B cell (primary cell): ENCODE results near the gene ALMS1. TPM values are rescaled to one million over a fixed set of nuclear protein-coding genes. Genes with fewer than 3 reads are reported as not detected.

ENCODE experiments used
- ATAC-seq: fragments of 200-7000 bp; cut with Tn5 transposase; one replicate; pipeline ENCODE4 v1.10.0; 2021; ENCODE audit warnings: low read depth, mild to moderate bottlenecking, moderate number of reproducible peaks, moderate library complexity
- CTCF ChIA-PET: fragments of 350-600 bp; sonication (Branson Sonifier 250); formaldehyde crosslinking; loops from one replicate; lab custom pipeline; 2021; ENCODE audit warnings: antibody characterized with exemption, inconsistent platforms; lab: Charles Lee
- POLR2A ChIA-PET: fragments of 350-600 bp; sonication (Branson Sonifier 250); formaldehyde crosslinking; loops from one replicate; lab custom pipeline; 2021; ENCODE audit warnings: antibody characterized with exemption; lab: Charles Lee
- DNase-seq: peaks from one replicate; pipeline ENCODE4 v3.0.0; 2013
- H2AFZ ChIP-seq: 2 replicates; pipeline ENCODE4 v1.6.1; 2012; ENCODE audit warnings: mild to moderate bottlenecking, low read depth, low read length; ENCODE audit not compliant: insufficient read depth, poor library complexity, severe bottlenecking
- H3K27ac ChIP-seq, 2 donors: 1 replicate in 1 of 2; 2 replicates in 1 of 2; pipeline ENCODE4 v1.5.1; 2012 to 2013; ENCODE audit warnings: low read length in 2 of 2, mild to moderate bottlenecking in 2 of 2, moderate library complexity in 1 of 2
- H3K27me3 ChIP-seq, 4 experiments: fragments of 200-600 bp in 1 of 4; sonication (generic) in 1 of 4; replicated peaks in 1 of 4; 1 replicate in 2 of 4; 2 replicates in 2 of 4; pipeline versions ENCODE4 v1.6.1 to v1.7.0; 2013 to 2016; ENCODE audit warnings: low read length in 3 of 4, mild to moderate bottlenecking in 2 of 4, mixed read lengths in 1 of 4, moderate library complexity in 1 of 4; ENCODE audit not compliant: insufficient read depth in 4 of 4, control insufficient read depth in 3 of 4; ENCODE audit errors: control extremely low read depth in 1 of 4
- H3K36me3 ChIP-seq, 2 experiments: replicated peaks in 1 of 2; 1 replicate in 1 of 2; 2 replicates in 1 of 2; pipeline versions ENCODE4 v1.6.1 to v1.7.1; 2013; ENCODE audit warnings: low read length in 1 of 2; ENCODE audit not compliant: insufficient read depth in 2 of 2, control insufficient read depth in 1 of 2; ENCODE audit errors: control extremely low read depth in 1 of 2, extremely low read depth in 1 of 2
- H3K4me1 ChIP-seq, 2 donors: fragments of 200-600 bp in 1 of 2; sonication (generic) in 1 of 2; 1 replicate in 1 of 2; 2 replicates in 1 of 2; pipeline versions ENCODE4 v1.5.1 to v1.6.1; 2013 to 2017; ENCODE audit warnings: low read length in 2 of 2; ENCODE audit not compliant: control insufficient read depth in 2 of 2, insufficient read depth in 2 of 2
- H3K4me2 ChIP-seq: replicated peaks from 2 replicates; pipeline ENCODE3; 2012; ENCODE audit warnings: mild to moderate bottlenecking, low read depth, low read length; ENCODE audit not compliant: poor library complexity, severe bottlenecking
- H3K4me3 ChIP-seq, 5 experiments: fragments of 200-600 bp in 1 of 5; sonication (generic) in 1 of 5; 1 replicate in 3 of 5; 2 replicates in 2 of 5; pipeline versions ENCODE4 v1.5.1 to v1.7.0; 2011 to 2016; ENCODE audit warnings: low read length in 4 of 5, mild to moderate bottlenecking in 4 of 5, low read depth in 2 of 5, control low read depth in 1 of 5, moderate library complexity in 1 of 5; ENCODE audit not compliant: insufficient read depth in 1 of 5; ENCODE audit errors: control extremely low read depth in 1 of 5, extremely low read depth in 1 of 5
- H3K79me2 ChIP-seq: fragments of 200-600 bp; sonication (generic); one replicate; pipeline ENCODE4 v1.6.0; 2016; ENCODE audit warnings: low read length; ENCODE audit not compliant: control insufficient read depth, insufficient read depth
- H3K9ac ChIP-seq: fragments of 200-600 bp; sonication (generic); 2 replicates; pipeline ENCODE4 v1.6.1; 2017; ENCODE audit warnings: mild to moderate bottlenecking, low read length, moderate library complexity
- H3K9me3 ChIP-seq, 3 donors: one replicate each; pipeline versions ENCODE4 v1.6.1 to v1.7.1; 2013; ENCODE audit warnings: low read length in 2 of 3; ENCODE audit not compliant: control insufficient read depth in 2 of 3, insufficient read depth in 1 of 3; ENCODE audit errors: control extremely low read depth in 1 of 3
- H4K20me1 ChIP-seq: 2 replicates; pipeline ENCODE4 v1.6.0; 2012; ENCODE audit warnings: mild to moderate bottlenecking, low read length; ENCODE audit not compliant: insufficient read depth, control insufficient read depth, poor library complexity, severe bottlenecking
- H3K27ac Mint-ChIP-seq: one replicate; pipeline ENCODE4 v1.8.0; 2021; ENCODE audit warnings: mixed read lengths
- H3K27me3 Mint-ChIP-seq: one replicate; pipeline ENCODE4 v1.8.0; 2021; ENCODE audit warnings: mixed read lengths
- H3K4me1 Mint-ChIP-seq: one replicate; pipeline ENCODE4 v1.8.0; 2021; ENCODE audit warnings: mixed read lengths
- H3K4me3 Mint-ChIP-seq: one replicate; pipeline ENCODE4 v1.8.0; 2021; ENCODE audit warnings: mixed read lengths
- H3K9me3 Mint-ChIP-seq: one replicate; pipeline ENCODE4 v1.8.0; 2022; ENCODE audit warnings: mixed read lengths; ENCODE audit not compliant: insufficient read depth
- CTCF ChIP-seq: fragments of 200-600 bp; IDR thresholded peaks from one replicate; pipeline ENCODE4 v1.8.0; 2022; ENCODE audit warnings: antibody characterized with exemption, mild to moderate bottlenecking
- EZH2 ChIP-seq: IDR thresholded peaks from 2 replicates; pipeline ENCODE4 v1.6.1; 2012; ENCODE audit warnings: borderline replicate concordance, low read depth, mild to moderate bottlenecking, moderate library complexity, low read length; ENCODE audit not compliant: insufficient read depth, poor library complexity, severe bottlenecking
- WGBS: methylation state at CpG from one replicate; pipeline ENCODE4 v1.1.5; 2013; ENCODE audit warnings: missing lambda C conversion rate; ENCODE audit not compliant: insufficient coverage; 5-methylcytosine and 5-hydroxymethylcytosine counted together
- intact Hi-C: fragments of 100-400 bp; cut with micrococcal nuclease; formaldehyde crosslinking; loops from one replicate; pipeline ENCODE4 v1.10.0; 2022
- polyA minus RNA-seq: library from RNA; depleted of rRNA, polyadenylated mRNA; stranded (reverse); fragments of >200 nt; gene quantifications from 2 replicates; pipeline ENCODE4 v1.2.3, GENCODE V29; 2012
- polyA plus RNA-seq: library from polyadenylated mRNA; depleted of rRNA; stranded (reverse); fragments of >200 nt; gene quantifications from 2 replicates; pipeline ENCODE4 v1.2.3, GENCODE V29; 2012
- total RNA-seq, 2 donors: library from RNA; stranded (reverse); fragments of 120-200 nt in 1 of 2; gene quantifications; 1 replicate in 1 of 2; 2 replicates in 1 of 2; pipeline versions ENCODE4 v1.2.3 to v1.2.4, GENCODE V29; 2013 to 2022

The ALMS1 gene
- 32.1 and 33.1 TPM in 2 replicates for total RNA-seq
- 22.7 TPM for total RNA-seq (2013)
- polyA plus RNA-seq, result 4.6 and 4.8 TPM in 2 replicates
- polyA minus RNA-seq, result 18.3 and 21.9 TPM in 2 replicates

DNA sequence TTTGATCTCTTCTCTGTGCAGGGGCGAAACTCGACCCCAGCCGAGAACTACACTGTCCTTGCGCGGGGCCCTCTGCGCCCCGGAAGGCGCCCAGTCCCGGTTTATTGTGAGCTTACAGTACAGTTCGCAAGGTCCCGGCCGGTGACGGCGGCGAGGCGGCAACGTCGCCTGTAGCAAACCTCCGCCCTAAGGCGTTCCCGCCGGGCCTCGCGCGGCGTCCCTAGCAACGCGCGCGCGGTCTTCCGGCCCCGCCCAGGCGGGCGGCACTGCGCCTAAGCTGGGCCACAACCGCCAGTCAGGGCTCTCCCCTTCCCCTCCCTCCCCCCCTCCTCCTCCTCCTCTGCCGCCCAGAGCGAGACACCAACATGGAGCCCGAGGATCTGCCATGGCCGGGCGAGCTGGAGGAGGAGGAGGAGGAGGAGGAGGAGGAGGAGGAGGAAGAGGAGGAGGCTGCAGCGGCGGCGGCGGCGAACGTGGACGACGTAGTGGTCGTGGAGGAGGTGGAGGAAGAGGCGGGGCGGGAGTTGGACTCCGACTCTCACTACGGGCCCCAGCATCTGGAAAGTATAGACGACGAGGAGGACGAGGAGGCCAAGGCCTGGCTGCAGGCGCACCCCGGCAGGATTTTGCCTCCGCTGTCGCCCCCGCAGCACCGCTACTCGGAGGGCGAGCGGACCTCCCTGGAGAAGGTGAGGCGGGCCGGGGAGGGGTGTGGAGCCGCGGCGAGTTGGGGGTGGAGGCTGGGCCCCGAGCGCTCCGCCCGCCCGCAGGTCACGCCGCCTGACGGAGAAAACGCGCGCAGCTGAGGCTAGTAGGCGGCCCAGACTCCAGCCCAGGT, at the start of gene ALMS1:
Gene ALMS1, plus strand, starts transcription at position 333 of the 838 bp plus-strand sequence. Its CDS starts 33 bp downstream, at position 366.
- H3K4me3 ChIP-seq, result peak within 1 kb of the TSS; percentile 56 to 87 (median 82)
- peaks cover 18 to 20% of the 10 kb centered on the region in 2 donors for H3K4me1 ChIP-seq
- peaks cover 23% of the 10 kb centered on the region for H3K4me1 Mint-ChIP-seq
- no peaks in the 10 kb centered on the region for H3K9me3 ChIP-seq
- TF ChIP-seq CTCF (no peak), EZH2 (no peak)
- intact Hi-C loops, result loop anchor here (1.0 to 10.0 kb wide), 5 partner anchors 93 to 1449 kb away; partner anchors contain the start of genes EGR4, FBXO41, HK2 and PRADC1
- H2AFZ ChIP-seq, result peak within 1 kb of the TSS; percentile 95
- H3K27ac ChIP-seq, result peak within 1 kb of the TSS; percentile 80 to 82
- peak within 1 kb of the TSS; percentile 81 for H3K4me2 ChIP-seq
- no peaks in the 10 kb centered on the region for H3K36me3 ChIP-seq
- H3K9ac ChIP-seq, result peak within 1 kb of the TSS; percentile 88
- peaks cover 0 to 9% (median 4%) of the 10 kb centered on the region in 4 experiments for H3K27me3 ChIP-seq
- peak within 1 kb of the TSS; percentile 93 for H3K27ac Mint-ChIP-seq
- WGBS, result under 1% methylated on average over 78 of the region's 84 CpGs
- no peaks in the 10 kb centered on the region for H3K9me3 Mint-ChIP-seq
- H3K4me3 Mint-ChIP-seq, result peak within 1 kb of the TSS; percentile 90
- peaks cover 6% of the 10 kb centered on the region for H4K20me1 ChIP-seq
- peaks cover 17% of the 10 kb centered on the region for H3K27me3 Mint-ChIP-seq
- ATAC-seq (peak; percentile 80), DNase-seq (peak; percentile 93)
- ChIA-PET POLR2A (interaction anchor here (0.6 to 1.4 kb wide), 6 partner anchors 48 to 1573 kb away, joined by 3 to 10 read pairs (median 4); partner anchors contain the start of genes CCT7, FBXO41 and PRADC1), CTCF (interaction anchor here (0.6 to 1.7 kb wide), 3 partner anchors 158 to 1202 kb away, joined by 3 to 4 read pairs (median 3); no protein-coding TSS in a partner anchor)
- H3K79me2 ChIP-seq, result peaks cover 5% of the 10 kb centered on the region
